Coronary artery (tissue), 2 donors: ENCODE results near the gene TEX30.

ENCODE experiments used
- DNase-seq: peaks from one replicate; pipeline ENCODE4 v3.0.0-alpha.2; 2017; ENCODE audit warnings: low spot score
- H3K27ac ChIP-seq, 2 donors: fragments of 200-600 bp; sonication (generic); one replicate each; pipeline ENCODE4 v1.5.1; 2016 to 2019
- H3K4me3 ChIP-seq: fragments of 200-600 bp; sonication (generic); 2 replicates; pipeline ENCODE4 v1.5.1; 2016; ENCODE audit warnings: mild to moderate bottlenecking, moderate library complexity
- TF ChIP-seq, protein P1 (sequence below): fragments of 200-600 bp; sonication (generic); IDR thresholded peaks from one replicate; pipeline ENCODE4 v1.5.1; 2019; ENCODE audit warnings: antibody characterized with exemption

Gene TEX30

DNA sequence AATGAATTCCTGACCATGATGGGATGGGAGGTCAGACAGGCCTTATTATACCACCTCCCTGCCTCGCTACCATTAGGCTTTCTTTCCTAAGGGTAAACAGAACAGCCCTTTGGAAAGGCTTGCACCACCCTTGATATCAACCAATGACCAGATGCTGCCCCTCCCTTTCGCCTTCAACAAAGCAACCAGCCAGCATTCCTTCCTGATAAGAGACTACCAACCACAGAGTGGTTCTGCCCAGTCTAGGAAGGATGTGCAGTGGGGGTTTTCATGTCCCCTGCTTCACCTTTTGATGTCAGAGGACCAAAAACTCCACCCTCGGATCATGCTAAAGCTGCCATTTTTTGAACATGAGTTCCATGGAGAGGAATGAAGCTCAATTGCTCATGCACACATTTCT is 21.7 kb downstream of the TEX30 start:
- no peak overlapping the region for H3K27ac ChIP-seq
- no peak for DNase-seq
- TF ChIP-seq, protein P1, sequence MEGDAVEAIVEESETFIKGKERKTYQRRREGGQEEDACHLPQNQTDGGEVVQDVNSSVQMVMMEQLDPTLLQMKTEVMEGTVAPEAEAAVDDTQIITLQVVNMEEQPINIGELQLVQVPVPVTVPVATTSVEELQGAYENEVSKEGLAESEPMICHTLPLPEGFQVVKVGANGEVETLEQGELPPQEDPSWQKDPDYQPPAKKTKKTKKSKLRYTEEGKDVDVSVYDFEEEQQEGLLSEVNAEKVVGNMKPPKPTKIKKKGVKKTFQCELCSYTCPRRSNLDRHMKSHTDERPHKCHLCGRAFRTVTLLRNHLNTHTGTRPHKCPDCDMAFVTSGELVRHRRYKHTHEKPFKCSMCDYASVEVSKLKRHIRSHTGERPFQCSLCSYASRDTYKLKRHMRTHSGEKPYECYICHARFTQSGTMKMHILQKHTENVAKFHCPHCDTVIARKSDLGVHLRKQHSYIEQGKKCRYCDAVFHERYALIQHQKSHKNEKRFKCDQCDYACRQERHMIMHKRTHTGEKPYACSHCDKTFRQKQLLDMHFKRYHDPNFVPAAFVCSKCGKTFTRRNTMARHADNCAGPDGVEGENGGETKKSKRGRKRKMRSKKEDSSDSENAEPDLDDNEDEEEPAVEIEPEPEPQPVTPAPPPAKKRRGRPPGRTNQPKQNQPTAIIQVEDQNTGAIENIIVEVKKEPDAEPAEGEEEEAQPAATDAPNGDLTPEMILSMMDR = no peak

DNA sequence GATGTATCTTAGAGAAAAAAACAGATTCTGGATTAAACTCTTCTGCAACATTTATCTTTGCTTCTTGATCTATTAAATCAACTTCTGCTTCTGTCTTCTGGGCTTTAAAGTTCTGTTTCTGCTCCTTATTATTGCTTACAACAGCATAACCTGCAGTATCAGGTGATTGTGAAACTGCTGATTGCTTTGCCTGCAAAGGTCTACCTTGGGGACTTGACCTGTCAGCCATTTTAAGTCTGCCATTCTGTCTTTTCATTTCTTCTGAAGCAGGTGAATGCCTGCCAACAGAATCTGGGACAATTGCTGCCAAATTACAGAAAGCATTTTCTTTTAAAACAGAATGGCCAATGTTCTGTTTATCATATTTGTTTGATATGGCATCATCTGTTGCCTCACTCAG is 31.1 kb downstream of the TEX30 start:
- DNase-seq = no peak
- TF ChIP-seq, protein P1 = no peak
- no peak overlapping the region for H3K27ac ChIP-seq

More for the DNA sequence above, 21.7 kb downstream of the TEX30 start:
- H3K4me3 ChIP-seq = no peak overlapping the region

DNA sequence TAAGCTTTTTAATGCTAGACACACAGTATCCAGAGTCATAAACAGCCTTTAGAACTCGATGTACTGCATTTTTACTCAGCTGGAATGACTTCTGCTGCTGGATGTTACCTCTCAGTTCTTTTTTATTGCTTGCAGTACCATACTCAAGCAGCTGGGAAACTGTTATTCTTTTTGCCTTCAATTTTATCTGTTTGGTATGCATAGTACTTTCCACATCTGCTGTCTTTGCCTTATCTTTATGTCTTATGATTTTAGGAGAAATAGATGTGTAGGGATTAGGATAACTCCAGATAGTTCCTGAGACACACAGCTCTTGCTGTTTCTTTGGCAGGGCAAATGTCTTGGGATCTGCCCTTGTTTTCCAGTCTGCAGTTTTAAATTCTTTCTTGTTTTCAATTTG is 31.5 kb downstream of the TEX30 start:
- TF ChIP-seq, protein P1 = no peak
- Histone ChIP-seq H3K4me3 (no peak overlapping the region), H3K27ac (no peak overlapping the region)
- DNase-seq = no peak

More for the DNA sequence above, 31.1 kb downstream of the TEX30 start:
- no peak overlapping the region for H3K4me3 ChIP-seq

DNA sequence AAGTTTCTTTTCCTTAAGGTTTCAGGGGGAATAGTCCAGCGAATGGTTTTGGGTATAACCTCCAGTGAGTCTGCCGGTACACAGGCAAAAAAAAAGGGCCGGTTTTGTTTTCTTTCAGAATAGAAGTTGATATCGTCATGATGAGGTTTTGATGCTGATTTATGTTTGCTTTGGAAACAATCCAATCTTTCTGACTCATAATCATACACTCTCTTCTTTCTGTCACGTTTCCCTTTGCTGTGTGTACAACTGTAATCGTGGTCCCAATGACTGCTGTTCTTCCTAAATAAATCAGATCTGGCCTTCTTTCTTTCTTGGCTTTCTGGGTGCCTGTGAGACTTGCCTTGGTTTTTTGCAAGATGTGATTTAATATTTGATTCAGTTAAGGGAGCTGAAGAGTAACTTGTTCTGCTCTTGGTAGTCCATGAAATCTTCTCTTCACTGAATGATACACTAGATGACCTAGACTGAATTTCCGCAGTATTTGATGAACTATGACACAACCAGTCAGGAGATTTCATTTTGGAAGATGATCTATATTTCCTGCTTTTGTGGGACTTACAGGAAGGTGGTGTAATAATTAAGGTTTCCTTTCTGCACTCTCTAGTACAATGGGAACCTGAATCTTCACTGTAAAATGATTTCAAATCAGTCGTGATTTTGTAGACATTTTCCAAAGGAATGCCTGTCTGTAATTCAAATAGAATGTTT is 43.9 kb downstream of the TEX30 start:
- TF ChIP-seq, protein P1 = no peak
- Histone ChIP-seq H3K27ac (no peak overlapping the region), H3K4me3 (no peak overlapping the region)
- no peak for DNase-seq

DNA sequence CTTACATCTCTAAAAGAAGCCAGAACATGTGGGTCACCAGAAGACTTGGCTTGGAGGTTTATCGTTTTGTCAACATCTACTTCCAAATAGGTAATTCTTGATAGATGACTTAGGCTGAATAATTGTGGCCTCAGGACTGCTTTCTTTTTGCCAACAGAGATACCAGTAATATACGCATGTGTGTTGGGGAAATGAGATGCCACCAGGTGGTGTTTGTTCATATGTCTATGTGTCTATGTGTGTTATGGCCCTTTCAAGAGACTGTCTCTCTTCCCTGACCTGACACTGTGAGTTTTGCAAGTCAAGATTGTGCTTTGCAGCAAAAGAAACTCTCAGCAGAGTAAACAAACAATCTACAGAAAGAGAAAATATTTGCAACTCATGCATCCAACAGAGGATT is 47.2 kb downstream of the TEX30 start:
- no peak for DNase-seq
- Histone ChIP-seq H3K27ac (no peak overlapping the region), H3K4me3 (no peak overlapping the region)
- TF ChIP-seq, protein P1 = no peak

DNA sequence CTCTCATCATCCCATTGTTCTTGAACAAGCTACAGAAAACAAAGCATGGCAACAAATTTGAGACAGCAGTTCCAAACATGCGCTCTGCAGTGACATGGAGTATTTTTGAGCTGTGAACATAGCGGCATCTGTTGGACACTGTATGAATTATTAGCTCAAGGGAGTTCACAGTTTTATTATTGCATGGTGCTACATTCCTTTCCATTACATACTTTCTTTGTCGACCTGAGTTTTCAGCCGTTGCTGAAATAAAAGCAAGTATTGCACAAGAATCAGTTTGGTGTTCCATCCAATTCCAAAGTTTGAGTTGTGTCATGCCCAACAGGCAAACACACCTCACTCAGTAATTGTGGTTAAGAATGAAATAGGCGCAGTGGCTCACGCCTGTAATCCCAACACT is 48.7 kb downstream of the TEX30 start:
- DNase-seq = no peak
- Histone ChIP-seq H3K27ac (no peak overlapping the region), H3K4me3 (no peak overlapping the region)
- TF ChIP-seq, protein P1 = no peak

DNA sequence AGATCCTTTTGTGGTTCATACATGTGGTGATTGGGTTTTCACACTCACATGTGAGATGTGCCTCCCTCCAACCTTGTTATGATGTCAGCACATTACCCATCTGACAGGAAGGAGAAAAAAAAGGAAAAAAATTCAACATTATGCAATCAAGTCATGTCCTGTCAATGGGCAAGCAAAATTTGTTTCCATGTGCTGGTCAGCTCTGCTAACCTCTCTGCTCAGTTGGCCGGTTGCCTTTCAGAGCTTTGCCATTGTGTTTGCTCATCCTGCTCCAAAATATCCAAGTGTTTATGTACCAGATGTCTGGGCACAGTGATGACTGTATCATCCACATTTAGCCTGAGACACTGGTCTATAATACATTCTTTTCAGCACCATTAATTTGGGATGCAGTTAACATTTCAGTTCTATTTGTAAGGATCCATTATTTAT is 51.8 kb downstream of the TEX30 start:
- Histone ChIP-seq H3K4me3 (no peak overlapping the region), H3K27ac (no peak overlapping the region)
- TF ChIP-seq, protein P1 = no peak
- DNase-seq = no peak
